ENCODE results near the gene ABLIM1. TPM values are rescaled to one million over a fixed set of nuclear protein-coding genes. Genes with fewer than 3 reads are reported as not detected.

ABLIM1 gene
- total RNA-seq, 1 donor from 2014 or later = 152 TPM

- peak; percentile 34 for DNase-seq (ENCODE audit: low read depth)
- Histone ChIP-seq H3K27me3 (ENCODE audit: control insufficient read depth, insufficient read depth, low read length) (no peaks in the 10 kb centered on the region), H3K4me3 (ENCODE audit: low read depth, low read length) (no peak overlapping the region), H3K36me3 (ENCODE audit: control insufficient read depth, insufficient read depth, low read length) (no peaks in the 10 kb centered on the region)
- FAIRE-seq = no peak
- TF ChIP-seq CTCF (IDR thresholded peaks at IDR 0.05; ENCODE audit: insufficient read depth, low read length, severe bottlenecking) = no peak
Observed at GRCh38 chr10:114545071-114545470, 113.0 kb downstream of the ABLIM1 start.

GRCh38 chr10:114544045-114544659, 113.9 kb downstream of the ABLIM1 start:
- no peak for TF ChIP-seq CTCF (IDR thresholded peaks at IDR 0.05; ENCODE audit: insufficient read depth, low read length, severe bottlenecking)
- no peaks in the 10 kb centered on the region for H3K27me3 ChIP-seq (ENCODE audit: control insufficient read depth, insufficient read depth, low read length)
- DNase-seq (ENCODE audit: low read depth) (peak; percentile 81), FAIRE-seq (no peak)
- no peak overlapping the region for H3K4me3 ChIP-seq (ENCODE audit: low read depth, low read length)
- H3K36me3 ChIP-seq (ENCODE audit: control insufficient read depth, insufficient read depth, low read length) = no peaks in the 10 kb centered on the region

GRCh38 chr10:114543456-114543855, 114.6 kb downstream of the ABLIM1 start:
- TF ChIP-seq CTCF (IDR thresholded peaks at IDR 0.05; ENCODE audit: insufficient read depth, low read length, severe bottlenecking) = no peak
- no peaks in the 10 kb centered on the region for H3K27me3 ChIP-seq (ENCODE audit: control insufficient read depth, insufficient read depth, low read length)
- no peak for FAIRE-seq

GRCh38 chr10:114542373-114542772, 115.7 kb downstream of the ABLIM1 start:
- FAIRE-seq = no peak
- no peaks in the 10 kb centered on the region for H3K36me3 ChIP-seq (ENCODE audit: control insufficient read depth, insufficient read depth, low read length)
- DNase-seq (ENCODE audit: low read depth) = no peak
- no peaks in the 10 kb centered on the region for H3K27me3 ChIP-seq (ENCODE audit: control insufficient read depth, insufficient read depth, low read length)
- TF ChIP-seq CTCF (IDR thresholded peaks at IDR 0.05; ENCODE audit: insufficient read depth, low read length, severe bottlenecking) = no peak
- no peak overlapping the region for H3K4me3 ChIP-seq (ENCODE audit: low read depth, low read length)

More at GRCh38 chr10:114543456-114543855, 114.6 kb downstream of the ABLIM1 start:
- Histone ChIP-seq H3K36me3 (ENCODE audit: control insufficient read depth, insufficient read depth, low read length) (no peaks in the 10 kb centered on the region), H3K4me3 (ENCODE audit: low read depth, low read length) (no peak overlapping the region)
- DNase-seq (ENCODE audit: low read depth) = no peak

DNA sequence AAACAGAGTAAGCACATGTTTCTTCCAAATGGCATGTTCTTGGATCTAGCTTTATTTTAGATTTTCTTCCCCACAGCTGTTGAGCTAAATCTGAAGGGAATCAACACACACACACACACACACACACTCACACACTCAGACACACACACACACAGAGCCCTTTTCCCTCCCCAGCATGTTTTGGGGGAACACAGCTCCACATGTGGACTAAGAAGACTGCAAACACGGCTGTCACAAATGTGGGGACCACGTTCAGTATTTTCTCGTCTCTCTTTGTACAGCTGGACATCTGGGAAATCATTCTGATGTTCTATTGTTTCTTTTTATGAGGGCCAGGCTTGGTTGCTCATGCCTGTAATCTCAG, 116.3 kb downstream of the ABLIM1 start:
- Histone ChIP-seq H3K36me3 (ENCODE audit: control insufficient read depth, insufficient read depth, low read length) (no peaks in the 10 kb centered on the region), H3K27me3 (ENCODE audit: control insufficient read depth, insufficient read depth, low read length) (no peaks in the 10 kb centered on the region), H3K4me3 (ENCODE audit: low read depth, low read length) (no peak overlapping the region)
- DNase-seq (ENCODE audit: low read depth) = no peak
- TF ChIP-seq CTCF (IDR thresholded peaks at IDR 0.05; ENCODE audit: insufficient read depth, low read length, severe bottlenecking) = no peak
- no peak for FAIRE-seq
